CD14-positive monocyte (primary cell): ENCODE measurements around the gene CD200R1L. TPM values are rescaled to one million over a fixed set of nuclear protein-coding genes. Genes with fewer than 3 reads are reported as not detected.
A peak's percentile ranks its signal among the peaks of the same experiment; 100 is the strongest.

Source experiments
- DNase-seq, 3 donors: peaks; one replicate each; pipeline ENCODE4 v3.0.0-alpha.2; 2011 to 2022
- H2AFZ ChIP-seq: 2 replicates; pipeline ENCODE4 v1.6.0; 2012; ENCODE audit warnings: mild to moderate bottlenecking, low read depth, low read length, inconsistent platforms; ENCODE audit not compliant: insufficient read depth, poor library complexity, severe bottlenecking
- H3K27ac ChIP-seq, 2 donors: 1 replicate in 1 of 2; 2 replicates in 1 of 2; pipeline ENCODE4 v1.5.1; 2012 to 2013; ENCODE audit warnings: low read length in 2 of 2, control low read depth in 1 of 2, inconsistent platforms in 1 of 2, low read depth in 1 of 2, mild to moderate bottlenecking in 1 of 2
- H3K27me3 ChIP-seq, 2 donors: one replicate each; pipeline versions ENCODE4 v1.6.0 to v1.6.1; 2011 to 2013; ENCODE audit warnings: low read length in 2 of 2; ENCODE audit not compliant: control insufficient read depth in 2 of 2, insufficient read depth in 2 of 2
- H3K36me3 ChIP-seq, 2 donors: replicated peaks in 1 of 2; 1 replicate in 1 of 2; 2 replicates in 1 of 2; pipeline versions ENCODE4 v1.5.1 to v1.6.1; 2012 to 2013; ENCODE audit warnings: low read length in 2 of 2, control low read depth in 1 of 2, inconsistent platforms in 1 of 2, mild to moderate bottlenecking in 1 of 2; ENCODE audit not compliant: insufficient read depth in 2 of 2, control insufficient read depth in 1 of 2
- H3K4me1 ChIP-seq, 2 donors: 1 replicate in 1 of 2; 2 replicates in 1 of 2; pipeline versions ENCODE4 v1.5.1 to v1.6.1; 2012 to 2013; ENCODE audit warnings: low read length in 2 of 2, control low read depth in 1 of 2, inconsistent platforms in 1 of 2, mild to moderate bottlenecking in 1 of 2, moderate library complexity in 1 of 2; ENCODE audit not compliant: insufficient read depth in 2 of 2, control insufficient read depth in 1 of 2
- H3K4me2 ChIP-seq: replicated peaks from 2 replicates; pipeline ENCODE3; 2012; ENCODE audit warnings: low read length, moderate library complexity, mild to moderate bottlenecking; ENCODE audit not compliant: poor library complexity, severe bottlenecking; ENCODE audit errors: extremely low read depth
- H3K4me3 ChIP-seq, 3 experiments: fragments of 200-600 bp in 1 of 3; sonication (generic) in 1 of 3; replicated peaks in 1 of 3; 1 replicate in 2 of 3; 2 replicates in 1 of 3; pipeline ENCODE4 v1.5.1; 2011 to 2013; ENCODE audit warnings: low read length in 3 of 3, mild to moderate bottlenecking in 3 of 3, control low read depth in 2 of 3, low read depth in 2 of 3, inconsistent platforms in 1 of 3, moderate library complexity in 1 of 3
- H3K79me2 ChIP-seq: 2 replicates; pipeline ENCODE4 v1.6.0; 2012; ENCODE audit warnings: mild to moderate bottlenecking, control low read depth, inconsistent platforms, low read length, moderate library complexity; ENCODE audit not compliant: insufficient read depth
- H3K9ac ChIP-seq: 2 replicates; pipeline ENCODE4 v1.6.0; 2017; ENCODE audit warnings: low read length, mild to moderate bottlenecking; ENCODE audit not compliant: insufficient read depth, poor library complexity, severe bottlenecking
- H3K9me3 ChIP-seq, 2 donors: replicated peaks in 1 of 2; 1 replicate in 1 of 2; 2 replicates in 1 of 2; pipeline versions ENCODE4 v1.5.1 to v1.6.1; 2012 to 2013; ENCODE audit warnings: low read length in 2 of 2, control low read depth in 1 of 2; ENCODE audit not compliant: control insufficient read depth in 1 of 2, insufficient read depth in 1 of 2
- H4K20me1 ChIP-seq: 2 replicates; pipeline ENCODE4 v1.6.0; 2012; ENCODE audit warnings: mild to moderate bottlenecking, low read length, control low read depth, moderate library complexity; ENCODE audit not compliant: insufficient read depth
- H3K27ac Mint-ChIP-seq, 7 donors: one replicate each; pipeline ENCODE4 v1.8.0; 2020; ENCODE audit warnings: mild to moderate bottlenecking in 7 of 7, mixed read lengths in 7 of 7, moderate library complexity in 6 of 7, inconsistent platforms in 2 of 7
- H3K27me3 Mint-ChIP-seq, 3 donors: one replicate each; pipeline ENCODE4 v1.8.0; 2021 to 2022; ENCODE audit warnings: low read depth in 3 of 3, mild to moderate bottlenecking in 3 of 3, mixed read lengths in 3 of 3, moderate library complexity in 3 of 3, inconsistent platforms in 1 of 3
- H3K36me3 Mint-ChIP-seq, 2 donors: one replicate each; pipeline ENCODE4 v1.8.0; 2020; ENCODE audit warnings: mixed read lengths in 2 of 2, inconsistent platforms in 1 of 2, mild to moderate bottlenecking in 1 of 2
- H3K4me1 Mint-ChIP-seq: one replicate; pipeline ENCODE4 v1.8.0; 2020; ENCODE audit warnings: mild to moderate bottlenecking, mixed read lengths
- H3K4me3 Mint-ChIP-seq, 2 donors: one replicate each; pipeline ENCODE4 v1.8.0; 2020; ENCODE audit warnings: mild to moderate bottlenecking in 2 of 2, mixed read lengths in 2 of 2, moderate library complexity in 1 of 2
- H3K9me3 Mint-ChIP-seq, 7 donors: one replicate each; pipeline ENCODE4 v1.8.0; 2020 to 2022; ENCODE audit warnings: mixed read lengths in 7 of 7, mild to moderate bottlenecking in 6 of 7, moderate library complexity in 6 of 7, inconsistent platforms in 2 of 7
- WGBS: methylation state at CpG from one replicate; pipeline ENCODE4 v1.1.5; 2013; ENCODE audit warnings: missing lambda C conversion rate; ENCODE audit not compliant: insufficient coverage; 5-methylcytosine and 5-hydroxymethylcytosine counted together
- intact Hi-C, 2 donors: fragments of 100-400 bp; cut with micrococcal nuclease; formaldehyde crosslinking; loops; one replicate each; pipeline versions ENCODE4 v1.15.0 to v1.15.1; 2023
- polyA plus RNA-seq, 3 donors: library from polyadenylated mRNA; depleted of rRNA in 1 of 3; unstranded in 2 of 3; stranded (reverse) in 1 of 3; fragments of 300-500 nt in 2 of 3; fragments of >200 nt in 1 of 3; fragmentation: Illumina TruSeq in 2 of 3; gene quantifications; 1 replicate in 2 of 3; 2 replicates in 1 of 3; pipeline ENCODE4 v1.2.3, GENCODE V29; 2012 to 2021
- TF ChIP-seq, protein P1 (sequence below): fragments of 200-600 bp; IDR thresholded peaks from one replicate; pipeline ENCODE4 v1.8.0; 2022; ENCODE audit warnings: antibody characterized with exemption, mild to moderate bottlenecking

CD200R1L gene
- polyA plus RNA-seq, 3 donors: not detected

DNA sequence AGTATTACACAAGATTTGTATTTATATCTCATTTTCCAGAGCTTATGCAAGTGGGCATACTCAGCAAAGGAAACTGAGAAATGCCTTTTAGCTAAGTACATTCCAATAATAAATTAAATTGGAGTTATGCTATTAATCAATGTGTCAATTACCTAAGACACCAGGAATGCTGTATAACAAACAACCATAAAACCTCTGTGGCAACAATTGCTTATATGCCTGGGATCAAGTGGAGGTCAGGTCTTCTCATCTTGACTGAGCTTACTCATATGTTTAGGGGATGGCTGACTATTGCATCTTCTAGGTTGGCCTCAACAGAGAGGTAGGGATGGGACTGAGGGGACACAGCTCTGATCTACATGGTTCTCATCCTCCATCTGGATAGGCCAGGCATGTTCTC is 30.7 kb downstream of the CD200R1L start:
- TF ChIP-seq, protein P1, sequence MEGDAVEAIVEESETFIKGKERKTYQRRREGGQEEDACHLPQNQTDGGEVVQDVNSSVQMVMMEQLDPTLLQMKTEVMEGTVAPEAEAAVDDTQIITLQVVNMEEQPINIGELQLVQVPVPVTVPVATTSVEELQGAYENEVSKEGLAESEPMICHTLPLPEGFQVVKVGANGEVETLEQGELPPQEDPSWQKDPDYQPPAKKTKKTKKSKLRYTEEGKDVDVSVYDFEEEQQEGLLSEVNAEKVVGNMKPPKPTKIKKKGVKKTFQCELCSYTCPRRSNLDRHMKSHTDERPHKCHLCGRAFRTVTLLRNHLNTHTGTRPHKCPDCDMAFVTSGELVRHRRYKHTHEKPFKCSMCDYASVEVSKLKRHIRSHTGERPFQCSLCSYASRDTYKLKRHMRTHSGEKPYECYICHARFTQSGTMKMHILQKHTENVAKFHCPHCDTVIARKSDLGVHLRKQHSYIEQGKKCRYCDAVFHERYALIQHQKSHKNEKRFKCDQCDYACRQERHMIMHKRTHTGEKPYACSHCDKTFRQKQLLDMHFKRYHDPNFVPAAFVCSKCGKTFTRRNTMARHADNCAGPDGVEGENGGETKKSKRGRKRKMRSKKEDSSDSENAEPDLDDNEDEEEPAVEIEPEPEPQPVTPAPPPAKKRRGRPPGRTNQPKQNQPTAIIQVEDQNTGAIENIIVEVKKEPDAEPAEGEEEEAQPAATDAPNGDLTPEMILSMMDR: no peak
- H3K4me1 Mint-ChIP-seq: peaks cover 78% of the 10 kb centered on the region
- H3K79me2 ChIP-seq: no peaks in the 10 kb centered on the region
- H3K27me3 Mint-ChIP-seq: peaks cover 0 to 2% (median 0%) of the 10 kb centered on the region in 3 donors
- H3K4me3 ChIP-seq: peak overlapping the region in 1 of 3 experiments; percentile 7
- H3K36me3 ChIP-seq: no peaks in the 10 kb centered on the region
- no peaks in the 10 kb centered on the region for H3K27me3 ChIP-seq
- no peak for DNase-seq
- H3K36me3 Mint-ChIP-seq: peaks cover 3 to 9% of the 10 kb centered on the region in 2 donors
- intact Hi-C loops: loop anchor here in 1 of 2 donors (10.0 kb wide), 1 partner anchor 141 kb away; no protein-coding TSS in a partner anchor
- H3K27ac ChIP-seq: peak overlapping the region in 1 of 2 donors; percentile 35
- no peak overlapping the region for H2AFZ ChIP-seq
- peaks cover 0 to 7% (median 2%) of the 10 kb centered on the region in 7 donors for H3K9me3 Mint-ChIP-seq
- H3K9me3 ChIP-seq: no peaks in the 10 kb centered on the region
- H3K9ac ChIP-seq: no peak overlapping the region
- H3K4me3 Mint-ChIP-seq: no peak overlapping the region
- H3K4me2 ChIP-seq: no peak overlapping the region
- peak overlapping the region in 3 of 7 donors; percentile 44 to 79 (median 68) for H3K27ac Mint-ChIP-seq
- peaks cover 72 to 89% of the 10 kb centered on the region in 2 donors for H3K4me1 ChIP-seq
- no peaks in the 10 kb centered on the region for H4K20me1 ChIP-seq

DNA sequence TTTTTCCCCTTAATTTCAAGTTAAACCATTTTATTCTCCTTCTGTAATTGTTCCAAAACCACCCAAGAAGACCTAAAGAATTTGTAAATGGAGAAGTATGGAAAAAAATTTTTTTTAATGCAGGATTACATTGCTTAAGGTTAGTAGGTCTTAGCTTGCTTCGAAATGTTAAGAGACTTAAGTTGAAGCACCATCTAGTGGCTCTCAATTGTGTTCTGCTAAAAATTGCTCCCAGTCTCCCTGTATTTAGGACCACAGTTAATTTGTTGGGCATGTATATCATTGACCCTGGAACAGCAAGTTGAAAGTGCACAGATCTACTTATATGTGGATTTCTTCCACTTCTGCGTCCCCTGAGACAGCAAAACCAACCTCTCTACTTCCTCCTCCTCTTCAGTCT is 32.4 kb downstream of the CD200R1L start:
- H3K4me2 ChIP-seq: peak overlapping the region; percentile 63
- H3K4me3 ChIP-seq: peak overlapping the region in 1 of 3 experiments; percentile 55
- H2AFZ ChIP-seq: no peak overlapping the region
- no peak overlapping the region for H3K9ac ChIP-seq
- Mint-ChIP-seq H3K27me3 (peaks cover 0 to 2% (median 0%) of the 10 kb centered on the region in 3 donors), H3K4me3 (peak overlapping the region in 1 of 2 donors; percentile 77), H3K4me1 (peaks cover 77% of the 10 kb centered on the region), H3K36me3 (peaks cover 3 to 9% of the 10 kb centered on the region in 2 donors), H3K9me3 (peaks cover 0 to 7% (median 2%) of the 10 kb centered on the region in 7 donors), H3K27ac (peak overlapping the region; percentile 82 to 95 (median 90))
- TF ChIP-seq, protein P1: no peak
- H3K27ac ChIP-seq: peak overlapping the region in 1 of 2 donors; percentile 87
- no peaks in the 10 kb centered on the region for H4K20me1 ChIP-seq
- H3K9me3 ChIP-seq: no peaks in the 10 kb centered on the region
- H3K79me2 ChIP-seq: no peaks in the 10 kb centered on the region
- DNase-seq: peak in 2 of 3 donors; percentile 39 to 40
- H3K27me3 ChIP-seq: no peaks in the 10 kb centered on the region
- WGBS: 0% methylated on average over 1 of the region's 2 CpGs
- H3K36me3 ChIP-seq: no peaks in the 10 kb centered on the region
- peaks cover 73 to 84% of the 10 kb centered on the region in 2 donors for H3K4me1 ChIP-seq
- intact Hi-C loops: loop anchor here (5.0 to 10.0 kb wide), 4 partner anchors 37 to 153 kb away; no protein-coding TSS in a partner anchor
